ENCODE results near the gene TGM2. TPM values are rescaled to one million over a fixed set of nuclear protein-coding genes. Genes with fewer than 3 reads are reported as not detected.

The TGM2 gene
- total and polyA plus RNA-seq, 12 donors, result 13.4 to 262 (median 98.3) TPM

GRCh38 chr20:38153401-38153800 is 11.7 kb downstream of the TGM2 start:
- Histone ChIP-seq H3K27me3 (no peaks in the 10 kb centered on the region), H3K9me3 (replicated peaks in 1 of 3) (no peaks in the 10 kb centered on the region), H3K4me3 (no peak overlapping the region), H3K27ac (peak overlapping the region; percentile 5 to 92 (median 61)), H3K36me3 (replicated peaks in 1 of 2) (peaks cover 0 to 30% of the 10 kb centered on the region in 2 donors), H3K4me1 (replicated peaks in 1 of 2) (peaks cover 16 to 42% of the 10 kb centered on the region in 2 donors)
- WGBS, 4 donors, result 82 to 93% (median 91%) methylated on average over 5 of the region's 5 CpGs
- no peak for DNase-seq
- no peak for TF ChIP-seq CTCF (IDR thresholded peaks at IDR 0.05)
- no peak for TF ChIP-seq POLR2A (IDR thresholded peaks at IDR 0.05)
- intact Hi-C loops (cut with DNase I), result no loop called here

GRCh38 chr20:38152621-38153221 is 12.3 kb downstream of the TGM2 start:
- H3K4me1 ChIP-seq (replicated peaks in 1 of 2), result peaks cover 16 to 36% of the 10 kb centered on the region in 2 donors
- WGBS, 4 donors, result 20 to 27% (median 24%) methylated on average over 10 to 22 of the region's 22 CpGs
- intact Hi-C loops (cut with DNase I), result no loop called here
- peak overlapping the region in 1 of 4 donors; percentile 41 for H3K4me3 ChIP-seq
- peak overlapping the region; percentile 5 to 92 (median 61) for H3K27ac ChIP-seq
- H3K36me3 ChIP-seq (replicated peaks in 1 of 2), result peaks cover 0 to 35% of the 10 kb centered on the region in 2 donors
- H3K27me3 ChIP-seq, result no peaks in the 10 kb centered on the region
- peak; percentile 86 to 96 (median 94) for DNase-seq
- TF ChIP-seq CTCF (IDR thresholded peaks at IDR 0.05) (no peak), POLR2A (IDR thresholded peaks at IDR 0.05) (peak in 1 of 2 donors; percentile 28)
- H3K9me3 ChIP-seq (replicated peaks in 1 of 3), result no peaks in the 10 kb centered on the region

- Histone ChIP-seq H3K36me3 (replicated peaks in 1 of 2) (peaks cover 0 to 41% of the 10 kb centered on the region in 2 donors), H3K27me3 (no peaks in the 10 kb centered on the region), H3K9me3 (replicated peaks in 1 of 3) (no peaks in the 10 kb centered on the region), H3K27ac (peak overlapping the region in 4 of 5 donors; percentile 55 to 92 (median 73)), H3K4me1 (replicated peaks in 1 of 2) (peaks cover 16 to 32% of the 10 kb centered on the region in 2 donors), H3K4me3 (peak overlapping the region in 1 of 4 donors; percentile 41)
- 5 to 10% (median 6%) methylated on average over 7 of the region's 7 CpGs for WGBS, 4 donors
- intact Hi-C loops (cut with DNase I), result no loop called here
- no peak for TF ChIP-seq CTCF (IDR thresholded peaks at IDR 0.05)
- no peak for TF ChIP-seq POLR2A (IDR thresholded peaks at IDR 0.05)
- DNase-seq, result peak; percentile 36 to 84 (median 67)
Measured at GRCh38 chr20:38152175-38152620, 12.9 kb downstream of the TGM2 start.

- peaks cover 16 to 27% of the 10 kb centered on the region in 2 donors for H3K4me1 ChIP-seq (replicated peaks in 1 of 2)
- H3K27ac ChIP-seq, result peak overlapping the region in 3 of 5 donors; percentile 61 to 92 (median 85)
- no peak for DNase-seq
- TF ChIP-seq POLR2A (IDR thresholded peaks at IDR 0.05) (no peak), CTCF (IDR thresholded peaks at IDR 0.05) (no peak)
- peaks cover 0 to 47% of the 10 kb centered on the region in 2 donors for H3K36me3 ChIP-seq (replicated peaks in 1 of 2)
- no peaks in the 10 kb centered on the region for H3K27me3 ChIP-seq
- no peak overlapping the region for H3K4me3 ChIP-seq
- 85 to 93% (median 90%) methylated on average over 3 of the region's 3 CpGs for WGBS, 4 donors
- intact Hi-C loops (cut with DNase I), result no loop called here
- H3K9me3 ChIP-seq (replicated peaks in 1 of 3), result no peaks in the 10 kb centered on the region
Measured at GRCh38 chr20:38151455-38151854, 13.6 kb downstream of the TGM2 start.
